Loucy (cell line): ENCODE data around the gene FOXD1.

Source experiments
- CTCF ChIP-seq: fragments of 200-600 bp; sonication (generic); conservative IDR thresholded peaks from 2 replicates; pipeline ENCODE4 v1.5.1; 2014; ENCODE audit warnings: mild to moderate bottlenecking, antibody characterized with exemption, low read length
- EZH2phosphoT487 ChIP-seq: fragments of 200-600 bp; IDR thresholded peaks from 2 replicates; pipeline ENCODE4 v1.6.1; 2018; ENCODE audit warnings: antibody characterized with exemption, mild to moderate bottlenecking, moderate library complexity, borderline replicate concordance

GRCh38 chr5:73469878-73470277, 21.3 kb upstream of the FOXD1 start:
- TF ChIP-seq CTCF: no peak
- TF ChIP-seq EZH2phosphoT487: no peak
